ENCODE measurements around the gene DIAPH2.

- no peak for TF ChIP-seq POLR2AphosphoS5 (IDR thresholded peaks at IDR 0.05; ENCODE audit: low read depth, low read length)
- TF ChIP-seq TAF1 (IDR thresholded peaks at IDR 0.05; ENCODE audit: borderline replicate concordance, low read depth, low read length): no peak
Measured at GRCh38 chrX:96985046-96985445, 300.4 kb downstream of the DIAPH2 start.

Measured in GM12892 (cell line).